Measurements from ENCODE around the gene ZG16B. TPM values are rescaled to one million over a fixed set of nuclear protein-coding genes. Genes with fewer than 3 reads are reported as not detected.

The ZG16B gene
- total RNA-seq = not detected in 2 replicates
- 0.14 TPM in 1 of 2 replicates, not detected in the other for polyA plus RNA-seq
- polyA plus RNA-seq (2012) = 0.17 TPM in 1 of 2 replicates, not detected in the other
- polyA minus RNA-seq (ENCODE audit: low replicate concordance) = 0.56 TPM in 1 of 2 replicates, not detected in the other

GRCh38 chr16:2829501-2830354, at the start of gene ZG16B:
ZG16B (plus strand) TSS chr16:2830303; CDS start chr16:2830442, 139 bp downstream.
- peaks cover 4% of the 10 kb centered on the region for H3K27me3 ChIP-seq (ENCODE audit: control insufficient read depth, insufficient read depth, low read length)
- no peaks in the 10 kb centered on the region for H3K4me1 ChIP-seq (ENCODE audit: control insufficient read depth, extremely low read depth, insufficient read depth, low read length)
- no peaks in the 10 kb centered on the region for H3K9me3 ChIP-seq (ENCODE audit: control insufficient read depth, insufficient read depth, low read depth, low read length)
- no peak within 1 kb of the TSS for H3K4me3 ChIP-seq (replicated peaks in 1 of 4; ENCODE audit: control extremely low read depth in 1 of 4, insufficient read depth in 1 of 4, low read depth in 3 of 4, low read length in 4 of 4)
- no peaks in the 10 kb centered on the region for H3K79me2 ChIP-seq (ENCODE audit: control insufficient read depth, insufficient read depth, low read length)
- H3K36me3 ChIP-seq (ENCODE audit: control insufficient read depth, insufficient read depth, low read length) = no peaks in the 10 kb centered on the region
- TF ChIP-seq CTCF (conservative IDR thresholded peaks at IDR 0.05 in 1 of 2, IDR thresholded peaks at IDR 0.05 in 1 of 2; ENCODE audit: low read depth in 1 of 2, low read length in 2 of 2) (no peak), EZH2 (IDR thresholded peaks at IDR 0.05; ENCODE audit: low read length, missing control alignments) (no peak)
- H3K27ac ChIP-seq (ENCODE audit: insufficient read depth, low read length) = no peak within 1 kb of the TSS
- no peak within 1 kb of the TSS for H3K4me2 ChIP-seq (ENCODE audit: extremely low read depth, insufficient read depth, low read length)
- H4K20me1 ChIP-seq (ENCODE audit: control insufficient read depth, extremely low read depth, insufficient read depth, low read length) = no peaks in the 10 kb centered on the region
- no peak within 1 kb of the TSS for H3K9ac ChIP-seq (ENCODE audit: insufficient read depth, low read length)
- no peak within 1 kb of the TSS for H2AFZ ChIP-seq (ENCODE audit: low read length)
- no peak for DNase-seq (ENCODE audit: low read depth in 2 of 2)

- no peaks in the 10 kb centered on the region for H3K36me3 ChIP-seq (ENCODE audit: control insufficient read depth, insufficient read depth, low read length)
- H3K27ac ChIP-seq (ENCODE audit: insufficient read depth, low read length) = no peak overlapping the region
- H3K4me1 ChIP-seq (ENCODE audit: control insufficient read depth, extremely low read depth, insufficient read depth, low read length) = peaks cover 7% of the 10 kb centered on the region
- H2AFZ ChIP-seq (ENCODE audit: low read length) = no peak overlapping the region
- H3K9ac ChIP-seq (ENCODE audit: insufficient read depth, low read length) = no peak overlapping the region
- no peak for DNase-seq (ENCODE audit: low read depth in 2 of 2)
- TF ChIP-seq EZH2 (IDR thresholded peaks at IDR 0.05; ENCODE audit: low read length, missing control alignments) (no peak), CTCF (conservative IDR thresholded peaks at IDR 0.05 in 1 of 2, IDR thresholded peaks at IDR 0.05 in 1 of 2; ENCODE audit: low read depth in 1 of 2, low read length in 2 of 2) (no peak)
- H4K20me1 ChIP-seq (ENCODE audit: control insufficient read depth, extremely low read depth, insufficient read depth, low read length) = no peaks in the 10 kb centered on the region
- no peaks in the 10 kb centered on the region for H3K9me3 ChIP-seq (ENCODE audit: control insufficient read depth, insufficient read depth, low read depth, low read length)
- no peak overlapping the region for H3K4me2 ChIP-seq (ENCODE audit: extremely low read depth, insufficient read depth, low read length)
- H3K4me3 ChIP-seq (replicated peaks in 1 of 4; ENCODE audit: control extremely low read depth in 1 of 4, insufficient read depth in 1 of 4, low read depth in 3 of 4, low read length in 4 of 4) = no peak overlapping the region
- H3K27me3 ChIP-seq (ENCODE audit: control insufficient read depth, insufficient read depth, low read length) = peaks cover 23% of the 10 kb centered on the region
- H3K79me2 ChIP-seq (ENCODE audit: control insufficient read depth, insufficient read depth, low read length) = peaks cover 8% of the 10 kb centered on the region
These were observed 47.3 kb upstream of the ZG16B start for GRCh38 chr16:2782583-2783351.
